Esophagus muscularis mucosa (tissue), 4 donors: ENCODE measurements around the gene B4GALT3. TPM values are rescaled to one million over a fixed set of nuclear protein-coding genes. Genes with fewer than 3 reads are reported as not detected.

Experiments
- DNase-seq: peaks from one replicate; pipeline ENCODE4 v3.0.0-alpha.2; 2017; ENCODE audit errors: extremely low spot score
- H3K27ac ChIP-seq, 4 donors: fragments of 200-600 bp; sonication (generic); replicated peaks in 1 of 4; 1 replicate in 3 of 4; 2 replicates in 1 of 4; pipeline ENCODE4 v1.5.1; 2016 to 2019; ENCODE audit warnings: mild to moderate bottlenecking in 1 of 4
- H3K27me3 ChIP-seq, 4 donors: fragments of 200-600 bp; sonication (generic); one replicate each; pipeline versions ENCODE4 v1.5.1 to v1.6.0; 2016 to 2019
- H3K36me3 ChIP-seq, 4 donors: fragments of 200-600 bp; sonication (generic); one replicate each; pipeline ENCODE4 v1.5.1; 2016 to 2019
- H3K4me1 ChIP-seq, 4 donors: fragments of 200-600 bp; sonication (generic); one replicate each; pipeline ENCODE4 v1.5.1; 2016 to 2019
- H3K4me3 ChIP-seq, 4 donors: fragments of 200-600 bp; sonication (generic); 1 replicate in 2 of 4; 2 replicates in 2 of 4; pipeline ENCODE4 v1.5.1; 2016 to 2019; ENCODE audit warnings: mild to moderate bottlenecking in 4 of 4, moderate library complexity in 1 of 4
- H3K9me3 ChIP-seq, 4 donors: fragments of 200-600 bp; sonication (generic); 1 replicate in 3 of 4; 2 replicates in 1 of 4; pipeline ENCODE4 v1.5.1; 2016 to 2019
- EP300 ChIP-seq: sonication (generic); formaldehyde crosslinking; IDR thresholded peaks from one replicate; pipeline ENCODE4 v1.6.1; 2017; ENCODE audit warnings: antibody characterized with exemption
- POLR2A ChIP-seq: fragments of 450-650 bp; IDR thresholded peaks from one replicate; pipeline ENCODE4 v1.6.1; 2017; ENCODE audit warnings: antibody characterized with exemption, moderate library complexity, mild to moderate bottlenecking, low read depth
- POLR2AphosphoS5 ChIP-seq, 2 donors: sonication (generic); formaldehyde crosslinking; IDR thresholded peaks; one replicate each; pipeline ENCODE4 v1.6.1; 2017; ENCODE audit warnings: antibody characterized with exemption in 2 of 2
- WGBS: methylation state at CpG from one replicate; pipeline ENCODE4 v1.1.5; 2018; 5-methylcytosine and 5-hydroxymethylcytosine counted together
- intact Hi-C: fragments of 100-400 bp; cut with DNase I; formaldehyde crosslinking; loops from one replicate; pipeline ENCODE4 v1.15.1; 2023
- total RNA-seq, 4 donors: library from RNA; depleted of rRNA; stranded (reverse); fragments of >200 nt; gene quantifications; one replicate each; pipeline versions ENCODE4 v1.1.0 to v1.2.1, GENCODE V29; 2016
- TF ChIP-seq, protein P1 (sequence below), 3 experiments: fragments of 200-600 bp in 2 of 3; fragments of 450-650 bp in 1 of 3; sonication (generic) in 2 of 3; IDR thresholded peaks; one replicate each; pipeline ENCODE4 v1.5.1; 2017 to 2019; ENCODE audit warnings: antibody characterized with exemption in 3 of 3, mild to moderate bottlenecking in 2 of 3, moderate library complexity in 1 of 3

Gene B4GALT3
- total RNA-seq, 4 donors from 2014 or later: 14.1 to 26.5 (median 21.8) TPM

- Histone ChIP-seq H3K4me3 (peak overlapping the region in 2 of 4 donors; percentile 5 to 57), H3K9me3 (no peaks in the 10 kb centered on the region), H3K4me1 (peaks cover 46 to 90% (median 88%) of the 10 kb centered on the region in 4 donors), H3K36me3 (peaks cover 0 to 37% (median 14%) of the 10 kb centered on the region in 4 donors), H3K27me3 (no peaks in the 10 kb centered on the region), H3K27ac (peak overlapping the region; percentile 92 to 95 (median 94))
- TF ChIP-seq, protein P1, sequence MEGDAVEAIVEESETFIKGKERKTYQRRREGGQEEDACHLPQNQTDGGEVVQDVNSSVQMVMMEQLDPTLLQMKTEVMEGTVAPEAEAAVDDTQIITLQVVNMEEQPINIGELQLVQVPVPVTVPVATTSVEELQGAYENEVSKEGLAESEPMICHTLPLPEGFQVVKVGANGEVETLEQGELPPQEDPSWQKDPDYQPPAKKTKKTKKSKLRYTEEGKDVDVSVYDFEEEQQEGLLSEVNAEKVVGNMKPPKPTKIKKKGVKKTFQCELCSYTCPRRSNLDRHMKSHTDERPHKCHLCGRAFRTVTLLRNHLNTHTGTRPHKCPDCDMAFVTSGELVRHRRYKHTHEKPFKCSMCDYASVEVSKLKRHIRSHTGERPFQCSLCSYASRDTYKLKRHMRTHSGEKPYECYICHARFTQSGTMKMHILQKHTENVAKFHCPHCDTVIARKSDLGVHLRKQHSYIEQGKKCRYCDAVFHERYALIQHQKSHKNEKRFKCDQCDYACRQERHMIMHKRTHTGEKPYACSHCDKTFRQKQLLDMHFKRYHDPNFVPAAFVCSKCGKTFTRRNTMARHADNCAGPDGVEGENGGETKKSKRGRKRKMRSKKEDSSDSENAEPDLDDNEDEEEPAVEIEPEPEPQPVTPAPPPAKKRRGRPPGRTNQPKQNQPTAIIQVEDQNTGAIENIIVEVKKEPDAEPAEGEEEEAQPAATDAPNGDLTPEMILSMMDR (IDR thresholded peaks at IDR 0.05): no peak
- TF ChIP-seq POLR2AphosphoS5 (IDR thresholded peaks at IDR 0.05) (no peak), POLR2A (no peak), EP300 (no peak)
- intact Hi-C loops: loop anchor here (10.0 kb wide), 1 partner anchor 185 kb away; no protein-coding TSS in a partner anchor
- no peak for DNase-seq
- WGBS: 54% methylated on average over 5 of the region's 5 CpGs
These were observed 22.3 kb upstream of the B4GALT3 start for GRCh38 chr1:161199506-161200139.

- WGBS: 44% methylated on average over 11 of the region's 11 CpGs
These were observed 21.7 kb upstream of the B4GALT3 start, which contains the start of gene ADAMTS4 for GRCh38 chr1:161198897-161199431. ADAMTS4 (minus strand) TSS chr1:161199054; CDS start chr1:161198627, 427 bp downstream.

DNA sequence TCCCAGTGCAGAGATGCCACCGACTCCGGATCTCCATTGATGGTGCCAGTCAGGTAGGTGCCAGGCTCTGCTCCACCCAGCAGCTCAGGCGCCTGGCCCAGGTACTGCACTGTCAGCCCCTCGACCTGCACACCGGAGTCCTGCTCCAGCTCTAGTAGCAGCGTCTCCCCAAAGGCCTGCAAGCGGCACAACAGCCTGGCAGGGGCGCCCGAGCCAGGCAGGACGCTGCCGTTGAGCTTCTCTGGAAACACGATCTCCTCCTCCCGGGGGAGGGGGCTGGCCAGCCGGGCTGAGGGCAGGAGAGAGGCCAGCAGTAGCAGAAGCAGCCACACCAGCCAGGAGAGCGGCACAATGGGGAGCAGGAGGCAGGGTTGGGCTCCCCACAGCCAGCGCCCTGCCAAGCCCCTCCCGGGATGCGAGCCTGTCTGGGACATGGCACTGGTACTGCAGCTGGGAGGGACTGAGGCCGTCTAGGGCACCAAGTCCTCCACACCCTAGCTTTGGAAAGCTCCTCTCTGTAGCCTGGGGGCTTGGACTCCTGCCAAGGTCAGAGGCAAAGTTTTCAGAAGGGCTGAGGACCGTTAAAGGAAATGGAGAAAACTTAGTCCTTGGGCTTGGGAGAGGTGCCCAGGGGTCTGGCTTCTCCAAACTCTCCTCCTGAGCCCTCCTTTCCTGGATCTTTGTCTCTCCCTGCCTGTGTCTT, 21.0 kb upstream of the B4GALT3 start:
- Histone ChIP-seq H3K27me3 (no peaks in the 10 kb centered on the region), H3K27ac (peak overlapping the region; percentile 92 to 95 (median 94)), H3K4me3 (peak overlapping the region; percentile 44 to 57 (median 46)), H3K4me1 (peaks cover 33 to 90% (median 83%) of the 10 kb centered on the region in 4 donors), H3K36me3 (peaks cover 0 to 37% (median 8%) of the 10 kb centered on the region in 4 donors), H3K9me3 (no peaks in the 10 kb centered on the region)
- no peak for DNase-seq
- intact Hi-C loops: loop anchor here (10.0 kb wide), 1 partner anchor 186 kb away; no protein-coding TSS in a partner anchor
- WGBS: 18% methylated on average over 16 of the region's 20 CpGs
- TF ChIP-seq POLR2AphosphoS5 (IDR thresholded peaks at IDR 0.05) (peak in 1 of 2 donors; percentile 5), POLR2A (no peak)

More at GRCh38 chr1:161198897-161199431, 21.7 kb upstream of the B4GALT3 start, which contains the start of gene ADAMTS4:
- DNase-seq: no peak
- peak within 1 kb of the TSS; percentile 44 to 57 (median 46) for H3K4me3 ChIP-seq
- intact Hi-C loops: loop anchor here (10.0 kb wide), 1 partner anchor 186 kb away; no protein-coding TSS in a partner anchor
- peak within 1 kb of the TSS; percentile 92 to 95 (median 94) for H3K27ac ChIP-seq
- H3K4me1 ChIP-seq: peaks cover 40 to 90% (median 84%) of the 10 kb centered on the region in 4 donors
- H3K9me3 ChIP-seq: no peaks in the 10 kb centered on the region
- TF ChIP-seq POLR2A (peak; percentile 84), POLR2AphosphoS5 (IDR thresholded peaks at IDR 0.05) (peak; percentile 76 to 94)
- TF ChIP-seq, protein P1 (IDR thresholded peaks at IDR 0.05): no peak
- peaks cover 0 to 37% (median 12%) of the 10 kb centered on the region in 4 donors for H3K36me3 ChIP-seq
- no peaks in the 10 kb centered on the region for H3K27me3 ChIP-seq

- WGBS: 68% methylated on average over 8 of the region's 11 CpGs
- Histone ChIP-seq H3K27me3 (no peaks in the 10 kb centered on the region), H3K36me3 (peaks cover 0 to 42% (median 11%) of the 10 kb centered on the region in 4 donors), H3K9me3 (no peaks in the 10 kb centered on the region), H3K4me3 (peak overlapping the region; percentile 44 to 57 (median 46)), H3K27ac (peak overlapping the region; percentile 92 to 95 (median 94)), H3K4me1 (peaks cover 35 to 90% (median 80%) of the 10 kb centered on the region in 4 donors)
- TF ChIP-seq EP300 (no peak), POLR2AphosphoS5 (IDR thresholded peaks at IDR 0.05) (no peak), POLR2A (no peak)
- TF ChIP-seq, protein P1 (IDR thresholded peaks at IDR 0.05): no peak
- DNase-seq: no peak
- intact Hi-C loops: loop anchor here (10.0 kb wide), 1 partner anchor 187 kb away; no protein-coding TSS in a partner anchor
These were observed 20.4 kb upstream of the B4GALT3 start for GRCh38 chr1:161197560-161198193.
